Upper lobe of left lung (tissue), 6 donors: Measurements from ENCODE around the gene ATP13A4. TPM values are rescaled to one million over a fixed set of nuclear protein-coding genes. Genes with fewer than 3 reads are reported as not detected.

Source experiments
- ATAC-seq, 2 donors: fragments of 200-7000 bp; cut with Tn5 transposase; one replicate each; pipeline ENCODE4 v1.9.1; 2022; ENCODE audit warnings: mild to moderate bottlenecking in 2 of 2, moderate library complexity in 2 of 2; ENCODE audit not compliant: low FRiP score in 2 of 2
- DNase-seq, 2 donors: peaks; one replicate each; pipeline ENCODE4 v3.0.0-alpha.2; 2019 to 2020
- H3K27ac ChIP-seq, 4 donors: fragments of 200-600 bp; sonication (generic); one replicate each; pipeline ENCODE4 v1.5.1; 2016 to 2019
- H3K27me3 ChIP-seq, 4 donors: fragments of 200-600 bp; sonication (generic); one replicate each; pipeline ENCODE4 v1.5.1; 2017 to 2019
- H3K36me3 ChIP-seq, 4 donors: fragments of 200-600 bp; sonication (generic); one replicate each; pipeline ENCODE4 v1.5.1; 2016 to 2019
- H3K4me1 ChIP-seq, 4 donors: fragments of 200-600 bp; sonication (generic); one replicate each; pipeline ENCODE4 v1.5.1; 2018 to 2019
- H3K4me3 ChIP-seq, 4 donors: fragments of 200-600 bp; sonication (generic); one replicate each; pipeline ENCODE4 v1.5.1; 2017 to 2019; ENCODE audit warnings: mild to moderate bottlenecking in 2 of 4, moderate library complexity in 1 of 4
- H3K9me3 ChIP-seq, 4 donors: fragments of 200-600 bp; sonication (generic); one replicate each; pipeline ENCODE4 v1.5.1; 2018 to 2019
- EP300 ChIP-seq, 4 donors: sonication (generic); formaldehyde crosslinking; IDR thresholded peaks; one replicate each; pipeline ENCODE4 v1.5.1; 2017; ENCODE audit warnings: antibody characterized with exemption in 4 of 4, control low read depth in 2 of 4
- POLR2A ChIP-seq, 4 donors: fragments of 450-650 bp; IDR thresholded peaks; one replicate each; pipeline ENCODE4 v1.5.1; 2016 to 2017; ENCODE audit warnings: antibody characterized with exemption in 4 of 4, mild to moderate bottlenecking in 2 of 4
- POLR2AphosphoS5 ChIP-seq, 2 donors: sonication (generic); formaldehyde crosslinking; IDR thresholded peaks; one replicate each; pipeline ENCODE4 v1.5.1; 2017; ENCODE audit warnings: antibody characterized with exemption in 2 of 2
- WGBS, 2 donors: methylation state at CpG; one replicate each; pipeline ENCODE4 v1.1.5; 2017 to 2018; 5-methylcytosine and 5-hydroxymethylcytosine counted together
- total RNA-seq, 6 donors: library from RNA; depleted of rRNA in 4 of 6; stranded (reverse); fragments of >200 nt in 4 of 6; gene quantifications; one replicate each; pipeline versions ENCODE4 v1.1.0 to v1.2.1, GENCODE V29; 2016 to 2021
- TF ChIP-seq, protein P1 (sequence below), 6 experiments: fragments of 450-650 bp in 4 of 6; fragments of 200-600 bp in 2 of 6; sonication (generic) in 2 of 6; IDR thresholded peaks; one replicate each; pipeline ENCODE4 v1.5.1; 2016 to 2019; ENCODE audit warnings: antibody characterized with exemption in 6 of 6
- donor health status: DM: no; HTN: no; CAD: no; lungs with moderate emphysema.
- donor health status: DM: no; HTN: yes; CAD: no; lungs with severe emphysema.

ATP13A4 gene
- total RNA-seq, 6 donors from 2014 or later = 145 to 407 (median 201) TPM

- ATAC-seq = no peak
These were observed 151.4 kb downstream of the ATP13A4 start for GRCh38 chr3:193403307-193403706.

DNA sequence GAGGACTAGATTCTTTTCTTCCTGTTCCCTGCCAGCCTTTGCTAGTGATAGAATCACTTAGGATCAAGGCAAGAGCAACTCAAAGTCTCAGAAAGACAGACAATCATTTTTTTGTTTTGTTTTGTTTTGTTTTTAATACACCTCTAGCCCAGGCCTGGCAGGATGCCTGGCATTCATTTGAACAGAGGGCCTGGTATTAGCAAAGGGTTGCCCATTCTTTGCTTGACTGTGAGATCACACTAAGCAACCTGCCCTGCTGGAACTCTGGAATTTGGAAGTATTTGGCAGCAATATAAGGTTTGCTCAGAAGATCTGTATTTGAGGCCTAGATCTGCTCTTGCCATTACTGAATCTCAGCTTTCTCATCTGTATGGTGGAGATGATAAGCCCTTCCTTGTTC is 154.4 kb downstream of the ATP13A4 start:
- ATAC-seq (no peak), DNase-seq (no peak)
- Histone ChIP-seq H3K27ac (no peak overlapping the region), H3K4me1 (peaks cover 0 to 4% (median 0%) of the 10 kb centered on the region in 4 donors), H3K27me3 (no peaks in the 10 kb centered on the region), H3K9me3 (no peaks in the 10 kb centered on the region), H3K36me3 (no peaks in the 10 kb centered on the region), H3K4me3 (no peak overlapping the region)
- no peak for TF ChIP-seq EP300 (IDR thresholded peaks at IDR 0.05)
- TF ChIP-seq, protein P1, sequence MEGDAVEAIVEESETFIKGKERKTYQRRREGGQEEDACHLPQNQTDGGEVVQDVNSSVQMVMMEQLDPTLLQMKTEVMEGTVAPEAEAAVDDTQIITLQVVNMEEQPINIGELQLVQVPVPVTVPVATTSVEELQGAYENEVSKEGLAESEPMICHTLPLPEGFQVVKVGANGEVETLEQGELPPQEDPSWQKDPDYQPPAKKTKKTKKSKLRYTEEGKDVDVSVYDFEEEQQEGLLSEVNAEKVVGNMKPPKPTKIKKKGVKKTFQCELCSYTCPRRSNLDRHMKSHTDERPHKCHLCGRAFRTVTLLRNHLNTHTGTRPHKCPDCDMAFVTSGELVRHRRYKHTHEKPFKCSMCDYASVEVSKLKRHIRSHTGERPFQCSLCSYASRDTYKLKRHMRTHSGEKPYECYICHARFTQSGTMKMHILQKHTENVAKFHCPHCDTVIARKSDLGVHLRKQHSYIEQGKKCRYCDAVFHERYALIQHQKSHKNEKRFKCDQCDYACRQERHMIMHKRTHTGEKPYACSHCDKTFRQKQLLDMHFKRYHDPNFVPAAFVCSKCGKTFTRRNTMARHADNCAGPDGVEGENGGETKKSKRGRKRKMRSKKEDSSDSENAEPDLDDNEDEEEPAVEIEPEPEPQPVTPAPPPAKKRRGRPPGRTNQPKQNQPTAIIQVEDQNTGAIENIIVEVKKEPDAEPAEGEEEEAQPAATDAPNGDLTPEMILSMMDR (IDR thresholded peaks at IDR 0.05) = no peak
- no peak for TF ChIP-seq POLR2A (IDR thresholded peaks at IDR 0.05)
- TF ChIP-seq POLR2AphosphoS5 (IDR thresholded peaks at IDR 0.05) = no peak

More at GRCh38 chr3:193403307-193403706, 151.4 kb downstream of the ATP13A4 start:
- no peaks in the 10 kb centered on the region for H3K9me3 ChIP-seq
- no peaks in the 10 kb centered on the region for H3K27me3 ChIP-seq
- peaks cover 0 to 7% (median 2%) of the 10 kb centered on the region in 4 donors for H3K36me3 ChIP-seq
- WGBS, 2 donors = 88 to 94% methylated on average over 2 of the region's 2 CpGs
- no peak overlapping the region for H3K27ac ChIP-seq
- DNase-seq = no peak
- peaks cover 0 to 4% (median 0%) of the 10 kb centered on the region in 4 donors for H3K4me1 ChIP-seq
- TF ChIP-seq POLR2AphosphoS5 (IDR thresholded peaks at IDR 0.05) = no peak
- no peak for TF ChIP-seq EP300 (IDR thresholded peaks at IDR 0.05)
- TF ChIP-seq, protein P1 (IDR thresholded peaks at IDR 0.05) = no peak
- TF ChIP-seq POLR2A (IDR thresholded peaks at IDR 0.05) = no peak
- H3K4me3 ChIP-seq = no peak overlapping the region

DNA sequence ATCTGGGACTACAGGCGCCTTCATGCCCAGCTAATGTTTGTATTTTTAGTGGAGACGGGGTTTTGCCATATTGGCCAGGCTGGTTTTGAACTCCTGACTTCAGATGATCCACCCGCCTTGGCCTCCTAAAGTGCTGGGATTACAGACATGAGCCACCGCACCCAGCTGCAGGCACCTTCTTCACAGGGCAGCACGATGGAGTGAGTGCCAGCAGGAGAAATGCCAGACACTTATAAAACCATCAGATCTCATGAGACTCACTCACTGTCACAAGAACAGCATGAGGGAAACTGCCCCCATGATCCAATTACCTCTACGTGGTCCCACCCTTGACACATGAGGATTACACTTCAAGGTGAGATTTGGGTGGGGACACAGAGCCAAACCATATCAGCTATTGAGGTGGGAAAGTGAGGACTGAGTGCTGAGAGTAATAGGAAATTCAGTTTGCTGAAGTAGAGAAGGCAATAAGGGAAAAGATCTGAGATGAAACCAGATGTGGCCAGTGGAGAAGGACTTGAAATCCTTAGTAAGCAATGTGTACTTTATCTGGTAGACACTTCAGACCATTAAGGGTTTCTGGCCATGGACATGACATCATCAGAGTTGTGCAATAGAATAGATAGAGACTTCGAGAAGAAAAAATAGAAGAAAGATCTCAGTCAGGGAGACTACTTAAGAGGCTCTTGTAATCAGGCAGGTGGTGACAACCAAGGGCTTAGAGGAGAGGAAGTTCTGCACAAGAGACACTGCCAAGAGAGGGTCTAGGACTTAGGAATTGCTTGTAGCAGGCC is 158.0 kb downstream of the ATP13A4 start:
- H3K4me1 ChIP-seq = peaks cover 0 to 4% (median 0%) of the 10 kb centered on the region in 4 donors
- H3K27me3 ChIP-seq = no peaks in the 10 kb centered on the region
- DNase-seq (no peak), ATAC-seq (peak in 1 of 2 donors; percentile 55)
- H3K27ac ChIP-seq = no peak overlapping the region
- no peaks in the 10 kb centered on the region for H3K9me3 ChIP-seq
- TF ChIP-seq EP300 (IDR thresholded peaks at IDR 0.05) (no peak), POLR2AphosphoS5 (IDR thresholded peaks at IDR 0.05) (no peak)
- TF ChIP-seq, protein P1 (IDR thresholded peaks at IDR 0.05) = no peak
- 63 to 68% methylated on average over 4 to 7 of the region's 7 CpGs for WGBS, 2 donors
- no peak overlapping the region for H3K4me3 ChIP-seq
- H3K36me3 ChIP-seq = no peaks in the 10 kb centered on the region

- no peak overlapping the region for H3K27ac ChIP-seq
- no peaks in the 10 kb centered on the region for H3K36me3 ChIP-seq
- no peaks in the 10 kb centered on the region for H3K27me3 ChIP-seq
- no peaks in the 10 kb centered on the region for H3K4me1 ChIP-seq
- TF ChIP-seq POLR2A (IDR thresholded peaks at IDR 0.05) (no peak), EP300 (IDR thresholded peaks at IDR 0.05) (no peak), POLR2AphosphoS5 (IDR thresholded peaks at IDR 0.05) (no peak)
- TF ChIP-seq, protein P1 (IDR thresholded peaks at IDR 0.05) = no peak
- no peak overlapping the region for H3K4me3 ChIP-seq
- 83 to 100% methylated on average over 1 to 3 of the region's 3 CpGs for WGBS, 2 donors
- peak in 1 of 2 donors; percentile 4 for ATAC-seq
- no peak for DNase-seq
- no peaks in the 10 kb centered on the region for H3K9me3 ChIP-seq
These were observed 162.8 kb downstream of the ATP13A4 start for GRCh38 chr3:193391902-193392301.

DNA sequence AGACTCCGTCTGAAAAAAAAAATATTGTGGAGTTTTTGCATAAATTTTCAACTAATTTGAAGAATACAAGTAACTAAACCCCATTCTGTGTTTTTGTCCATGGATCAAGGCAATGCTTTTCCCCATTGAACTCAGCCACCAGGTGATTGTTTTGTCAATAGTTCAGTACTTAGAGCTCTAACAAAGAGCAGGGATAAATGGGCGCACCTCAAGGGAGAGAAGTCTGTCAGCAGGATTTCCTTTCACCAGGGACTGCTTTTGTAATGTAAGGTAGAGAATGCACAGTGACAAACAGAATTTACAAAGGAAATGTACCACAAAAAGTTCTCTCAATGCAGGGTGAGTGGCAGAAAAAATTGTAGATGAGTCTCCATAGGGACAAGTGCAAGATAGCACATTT is 165.4 kb downstream of the ATP13A4 start:
- Histone ChIP-seq H3K27ac (no peak overlapping the region), H3K4me1 (no peaks in the 10 kb centered on the region), H3K27me3 (no peaks in the 10 kb centered on the region), H3K4me3 (no peak overlapping the region), H3K9me3 (no peaks in the 10 kb centered on the region), H3K36me3 (no peaks in the 10 kb centered on the region)
- ATAC-seq = no peak
- DNase-seq = no peak
- no peak for TF ChIP-seq POLR2AphosphoS5 (IDR thresholded peaks at IDR 0.05)
- TF ChIP-seq, protein P1 (IDR thresholded peaks at IDR 0.05) = no peak
- TF ChIP-seq EP300 (IDR thresholded peaks at IDR 0.05) = no peak
- TF ChIP-seq POLR2A (IDR thresholded peaks at IDR 0.05) = no peak
- 81 to 96% methylated on average over 2 of the region's 2 CpGs for WGBS, 2 donors
